Measurements from ENCODE around the gene GLRA3. TPM values are rescaled to one million over a fixed set of nuclear protein-coding genes. Genes with fewer than 3 reads are reported as not detected.

Gene GLRA3
- total and polyA plus RNA-seq, 4 donors = 0.06 to 0.15 TPM; not detected in 2

DNA sequence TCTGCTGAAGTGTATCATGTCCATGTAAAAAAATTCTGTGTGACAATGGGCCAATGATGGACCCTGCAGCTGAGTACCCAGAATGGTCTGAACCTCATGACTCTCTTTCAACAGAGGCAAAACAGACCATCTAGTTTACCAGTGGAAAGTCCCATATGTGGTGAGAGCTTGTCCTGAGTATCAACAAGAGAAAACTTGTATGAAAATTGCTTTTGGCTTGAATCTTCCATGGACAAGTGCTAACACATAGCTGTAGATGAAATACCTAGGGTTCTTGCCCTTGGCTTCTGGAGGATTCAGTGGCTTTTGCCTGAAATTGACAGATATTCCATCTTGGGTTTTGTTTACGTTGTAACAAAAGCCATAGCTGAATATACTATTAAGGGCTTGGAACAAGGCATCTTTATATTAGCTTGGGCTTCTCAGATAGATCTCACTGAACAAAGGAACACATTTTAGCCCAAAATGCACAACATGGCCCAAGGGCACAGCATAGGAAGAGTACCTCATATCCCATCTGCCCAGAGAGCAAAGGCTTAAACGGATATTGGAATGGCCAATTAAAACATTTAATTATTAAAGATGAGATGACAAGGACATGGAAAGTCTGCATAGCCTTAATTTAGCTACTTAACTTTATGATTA lies 178.2 kb downstream of the GLRA3 start:
- Histone ChIP-seq H3K4me1 (ENCODE audit: control insufficient read depth in 5 of 5, insufficient read depth in 5 of 5, low read length in 5 of 5) (no peaks in the 10 kb centered on the region), H3K4me3 (no peak overlapping the region), H3K9me3 (ENCODE audit: control insufficient read depth in 4 of 4, insufficient read depth in 3 of 4, low read length in 3 of 4) (peaks cover 0 to 1% (median 0%) of the 10 kb centered on the region in 4 donors), H3K9ac (ENCODE audit: insufficient read depth in 1 of 2, low read length in 2 of 2) (no peak overlapping the region), H3K36me3 (ENCODE audit: control insufficient read depth in 4 of 4, insufficient read depth in 4 of 4, low read length in 4 of 4) (no peaks in the 10 kb centered on the region), H3K27ac (ENCODE audit: low read depth in 1 of 2, low read length in 1 of 2) (no peak overlapping the region), H3K27me3 (ENCODE audit: control insufficient read depth in 3 of 3, insufficient read depth in 3 of 3, low read length in 2 of 3) (no peaks in the 10 kb centered on the region)
- TF ChIP-seq, protein P1, sequence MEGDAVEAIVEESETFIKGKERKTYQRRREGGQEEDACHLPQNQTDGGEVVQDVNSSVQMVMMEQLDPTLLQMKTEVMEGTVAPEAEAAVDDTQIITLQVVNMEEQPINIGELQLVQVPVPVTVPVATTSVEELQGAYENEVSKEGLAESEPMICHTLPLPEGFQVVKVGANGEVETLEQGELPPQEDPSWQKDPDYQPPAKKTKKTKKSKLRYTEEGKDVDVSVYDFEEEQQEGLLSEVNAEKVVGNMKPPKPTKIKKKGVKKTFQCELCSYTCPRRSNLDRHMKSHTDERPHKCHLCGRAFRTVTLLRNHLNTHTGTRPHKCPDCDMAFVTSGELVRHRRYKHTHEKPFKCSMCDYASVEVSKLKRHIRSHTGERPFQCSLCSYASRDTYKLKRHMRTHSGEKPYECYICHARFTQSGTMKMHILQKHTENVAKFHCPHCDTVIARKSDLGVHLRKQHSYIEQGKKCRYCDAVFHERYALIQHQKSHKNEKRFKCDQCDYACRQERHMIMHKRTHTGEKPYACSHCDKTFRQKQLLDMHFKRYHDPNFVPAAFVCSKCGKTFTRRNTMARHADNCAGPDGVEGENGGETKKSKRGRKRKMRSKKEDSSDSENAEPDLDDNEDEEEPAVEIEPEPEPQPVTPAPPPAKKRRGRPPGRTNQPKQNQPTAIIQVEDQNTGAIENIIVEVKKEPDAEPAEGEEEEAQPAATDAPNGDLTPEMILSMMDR (IDR thresholded peaks at IDR 0.05; ENCODE audit: control extremely low read depth, extremely low read depth) = no peak
- no peak for DNase-seq
- ATAC-seq (ENCODE audit: insufficient read depth, low FRiP score) = no peak
- WGBS, 2 donors = 66 to 87% methylated on average over 2 of the region's 2 CpGs

DNA sequence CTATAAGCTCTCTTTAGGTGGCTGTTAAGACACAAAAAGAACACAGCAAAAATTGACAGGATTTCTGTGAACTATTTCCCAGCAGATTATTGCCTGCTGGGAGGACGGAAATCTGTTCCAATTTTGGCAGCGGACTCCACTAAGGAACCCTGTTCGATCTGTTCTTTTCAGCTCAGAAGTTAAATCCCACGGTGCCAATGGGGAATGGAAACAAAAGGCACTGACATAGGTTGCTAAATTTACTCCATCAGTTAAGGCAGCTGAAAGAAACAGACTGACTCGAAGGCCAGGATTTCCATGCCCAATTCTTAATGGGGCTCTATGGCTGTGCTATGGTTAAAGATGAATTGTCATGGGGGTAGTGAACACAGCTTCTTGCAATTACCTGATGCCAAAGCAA lies 180.2 kb downstream of the GLRA3 start:
- TF ChIP-seq, protein P1 (IDR thresholded peaks at IDR 0.05; ENCODE audit: control extremely low read depth, extremely low read depth) = no peak
- Histone ChIP-seq H3K27ac (ENCODE audit: low read depth in 1 of 2, low read length in 1 of 2) (no peak overlapping the region), H3K9me3 (ENCODE audit: control insufficient read depth in 4 of 4, insufficient read depth in 3 of 4, low read length in 3 of 4) (peaks cover 0 to 1% (median 0%) of the 10 kb centered on the region in 4 donors), H3K4me3 (no peak overlapping the region), H3K4me1 (ENCODE audit: control insufficient read depth in 5 of 5, insufficient read depth in 5 of 5, low read length in 5 of 5) (no peaks in the 10 kb centered on the region), H3K27me3 (ENCODE audit: control insufficient read depth in 3 of 3, insufficient read depth in 3 of 3, low read length in 2 of 3) (no peaks in the 10 kb centered on the region), H3K36me3 (ENCODE audit: control insufficient read depth in 4 of 4, insufficient read depth in 4 of 4, low read length in 4 of 4) (no peaks in the 10 kb centered on the region), H3K9ac (ENCODE audit: insufficient read depth in 1 of 2, low read length in 2 of 2) (no peak overlapping the region)
- no peak for DNase-seq
- WGBS, 2 donors = 88 to 89% methylated on average over 5 of the region's 5 CpGs
- ATAC-seq (ENCODE audit: insufficient read depth, low FRiP score) = no peak

DNA sequence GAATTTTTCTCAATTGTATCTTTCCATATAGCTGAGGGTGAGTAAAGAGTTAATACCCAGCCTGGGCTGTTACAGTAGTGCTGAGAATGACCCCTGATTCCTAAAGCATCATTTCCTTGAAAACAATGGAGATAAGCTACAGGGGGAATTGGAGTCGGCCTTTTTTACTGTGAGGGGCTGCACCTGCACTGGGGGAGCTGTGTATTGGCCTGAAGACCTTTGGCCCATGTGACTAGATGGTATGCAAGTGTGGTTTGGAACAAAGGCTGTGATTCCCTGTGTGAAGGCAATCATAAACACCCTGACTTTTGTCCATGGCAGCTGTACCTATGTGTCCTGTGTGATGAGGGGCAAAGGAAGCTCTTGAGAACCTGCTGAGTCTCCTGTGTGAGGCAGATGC lies 182.7 kb downstream of the GLRA3 start:
- no peak overlapping the region for H3K4me3 ChIP-seq
- H3K27ac ChIP-seq (ENCODE audit: low read depth in 1 of 2, low read length in 1 of 2) = no peak overlapping the region
- DNase-seq (no peak), ATAC-seq (ENCODE audit: insufficient read depth, low FRiP score) (no peak)
- peaks cover 0 to 1% (median 0%) of the 10 kb centered on the region in 4 donors for H3K9me3 ChIP-seq (ENCODE audit: control insufficient read depth in 4 of 4, insufficient read depth in 3 of 4, low read length in 3 of 4)
- no peaks in the 10 kb centered on the region for H3K4me1 ChIP-seq (ENCODE audit: control insufficient read depth in 5 of 5, insufficient read depth in 5 of 5, low read length in 5 of 5)
- no peaks in the 10 kb centered on the region for H3K27me3 ChIP-seq (ENCODE audit: control insufficient read depth in 3 of 3, insufficient read depth in 3 of 3, low read length in 2 of 3)
- H3K36me3 ChIP-seq (ENCODE audit: control insufficient read depth in 4 of 4, insufficient read depth in 4 of 4, low read length in 4 of 4) = no peaks in the 10 kb centered on the region
- no peak overlapping the region for H3K9ac ChIP-seq (ENCODE audit: insufficient read depth in 1 of 2, low read length in 2 of 2)
- WGBS, 2 donors = 37 to 56% methylated on average over 1 of the region's 1 CpG
- TF ChIP-seq, protein P1 (IDR thresholded peaks at IDR 0.05; ENCODE audit: control extremely low read depth, extremely low read depth) = no peak

DNA sequence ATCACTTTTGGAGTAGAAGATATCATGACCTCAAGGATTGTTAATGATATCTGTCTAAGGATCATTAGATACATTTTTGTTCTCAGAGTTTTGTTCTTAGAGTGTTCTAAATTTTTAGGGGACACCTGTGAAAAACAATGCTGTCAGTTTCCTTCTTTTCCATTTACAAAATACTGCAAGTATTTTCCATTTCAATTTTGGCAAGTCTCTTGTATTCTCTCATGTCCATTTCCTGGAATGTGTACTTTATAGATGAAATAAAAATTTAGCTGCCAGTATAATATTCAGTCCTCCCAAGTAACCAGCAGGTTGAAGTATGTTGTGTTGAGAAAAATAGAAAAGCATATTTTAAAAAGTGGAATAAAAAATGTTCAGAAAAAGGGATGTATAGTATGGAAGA lies 188.9 kb downstream of the GLRA3 start:
- ATAC-seq (ENCODE audit: insufficient read depth, low FRiP score) = no peak

More for the DNA sequence above, 188.9 kb downstream of the GLRA3 start:
- no peak for DNase-seq
- H3K9ac ChIP-seq (ENCODE audit: insufficient read depth in 1 of 2, low read length in 2 of 2) = no peak overlapping the region
- H3K27me3 ChIP-seq (ENCODE audit: control insufficient read depth in 3 of 3, insufficient read depth in 3 of 3, low read length in 2 of 3) = no peaks in the 10 kb centered on the region
- TF ChIP-seq, protein P1 (IDR thresholded peaks at IDR 0.05; ENCODE audit: control extremely low read depth, extremely low read depth) = no peak
- no peak overlapping the region for H3K4me3 ChIP-seq
- H3K27ac ChIP-seq (ENCODE audit: low read depth in 1 of 2, low read length in 1 of 2) = no peak overlapping the region
- no peaks in the 10 kb centered on the region for H3K36me3 ChIP-seq (ENCODE audit: control insufficient read depth in 4 of 4, insufficient read depth in 4 of 4, low read length in 4 of 4)
- H3K9me3 ChIP-seq (ENCODE audit: control insufficient read depth in 4 of 4, insufficient read depth in 3 of 4, low read length in 3 of 4) = no peaks in the 10 kb centered on the region
- H3K4me1 ChIP-seq (ENCODE audit: control insufficient read depth in 5 of 5, insufficient read depth in 5 of 5, low read length in 5 of 5) = no peaks in the 10 kb centered on the region
